Ovary (tissue), 3 donors: Measurements from ENCODE around the gene KLK3.

Source experiments
- EP300 ChIP-seq: sonication (generic); formaldehyde crosslinking; IDR thresholded peaks from one replicate; pipeline ENCODE4 v1.6.1; 2017; ENCODE audit warnings: antibody characterized with exemption
- POLR2A ChIP-seq: fragments of 450-650 bp; IDR thresholded peaks from one replicate; pipeline ENCODE4 v1.6.1; 2017; ENCODE audit warnings: antibody characterized with exemption, mild to moderate bottlenecking, moderate library complexity
- TF ChIP-seq, protein P1 (sequence below), 3 donors: fragments of 450-650 bp in 2 of 3; fragments of 200-600 bp in 1 of 3; IDR thresholded peaks; one replicate each; pipeline versions ENCODE4 v1.5.1 to v1.8.0; 2016 to 2022; ENCODE audit warnings: antibody characterized with exemption in 3 of 3, mild to moderate bottlenecking in 1 of 3
- donor health status: DM: no; HTN: no; CAD: no.

DNA sequence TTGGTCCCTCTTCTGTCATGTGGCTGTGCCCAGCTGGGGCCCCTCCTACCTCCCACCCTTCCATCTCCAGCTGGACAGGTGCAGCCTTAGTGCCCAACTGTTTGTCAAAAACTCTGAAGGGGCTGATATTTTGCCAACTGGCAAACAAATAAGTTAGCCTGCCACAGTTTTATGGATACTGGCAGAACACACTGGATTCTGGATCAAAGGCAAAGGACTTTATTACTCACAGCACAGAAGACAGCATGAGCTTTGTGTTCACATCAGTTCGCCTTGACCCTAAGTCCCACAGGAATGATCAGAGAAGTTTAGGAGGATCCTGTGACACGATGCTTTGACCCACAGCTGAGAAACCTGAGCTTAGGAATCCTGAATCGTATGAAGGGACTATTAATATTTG, 34.9 kb downstream of the KLK3 start:
- TF ChIP-seq, protein P1, sequence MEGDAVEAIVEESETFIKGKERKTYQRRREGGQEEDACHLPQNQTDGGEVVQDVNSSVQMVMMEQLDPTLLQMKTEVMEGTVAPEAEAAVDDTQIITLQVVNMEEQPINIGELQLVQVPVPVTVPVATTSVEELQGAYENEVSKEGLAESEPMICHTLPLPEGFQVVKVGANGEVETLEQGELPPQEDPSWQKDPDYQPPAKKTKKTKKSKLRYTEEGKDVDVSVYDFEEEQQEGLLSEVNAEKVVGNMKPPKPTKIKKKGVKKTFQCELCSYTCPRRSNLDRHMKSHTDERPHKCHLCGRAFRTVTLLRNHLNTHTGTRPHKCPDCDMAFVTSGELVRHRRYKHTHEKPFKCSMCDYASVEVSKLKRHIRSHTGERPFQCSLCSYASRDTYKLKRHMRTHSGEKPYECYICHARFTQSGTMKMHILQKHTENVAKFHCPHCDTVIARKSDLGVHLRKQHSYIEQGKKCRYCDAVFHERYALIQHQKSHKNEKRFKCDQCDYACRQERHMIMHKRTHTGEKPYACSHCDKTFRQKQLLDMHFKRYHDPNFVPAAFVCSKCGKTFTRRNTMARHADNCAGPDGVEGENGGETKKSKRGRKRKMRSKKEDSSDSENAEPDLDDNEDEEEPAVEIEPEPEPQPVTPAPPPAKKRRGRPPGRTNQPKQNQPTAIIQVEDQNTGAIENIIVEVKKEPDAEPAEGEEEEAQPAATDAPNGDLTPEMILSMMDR (IDR thresholded peaks at IDR 0.05), result no peak
- TF ChIP-seq POLR2A (no peak), EP300 (no peak)
